A673 (cell line): Measurements from ENCODE around the gene CLMP. TPM values are rescaled to one million over a fixed set of nuclear protein-coding genes. Genes with fewer than 3 reads are reported as not detected.
A peak's percentile ranks its signal among the peaks of the same experiment; 100 is the strongest.

Source experiments
- BruUV-seq: library from RNA; stranded (reverse); fragments of 400-500 nt; replicated peaks from 2 replicates; lab custom pipeline; 2021; lab: Mats Ljungman, UMichigan
- CTCF ChIA-PET: fragments of 300-600 bp; sonication (Branson Sonifier 250); formaldehyde crosslinking; loops from one replicate; lab custom pipeline; 2022; ENCODE audit warnings: antibody characterized with exemption; lab: Charles Lee
- POLR2A ChIA-PET: fragments of 300-600 bp; sonication (Branson Sonifier 250); formaldehyde crosslinking; loops from one replicate; lab custom pipeline; 2022; ENCODE audit warnings: antibody characterized with exemption; ENCODE audit not compliant: low non-redundant PET; lab: Charles Lee
- DNase-seq: peaks from one replicate; pipeline ENCODE4 v3.0.0-alpha.2; 2015; ENCODE audit warnings: low spot score
- H3K27ac ChIP-seq: fragments of 200-600 bp; sonication (generic); 2 replicates; pipeline ENCODE4 v1.5.1; 2016; ENCODE audit warnings: mixed run types, low read depth, mild to moderate bottlenecking, mixed read lengths, antibody characterized with exemption, low read length; ENCODE audit not compliant: poor library complexity, severe bottlenecking
- H3K27me3 ChIP-seq: fragments of 200-600 bp; sonication (generic); replicated peaks from 2 replicates; pipeline ENCODE4 v1.6.1; 2017; ENCODE audit warnings: mixed run types, low read depth, mild to moderate bottlenecking, mixed read lengths, antibody characterized with exemption, low read length; ENCODE audit not compliant: insufficient read depth, poor library complexity
- H3K36me3 ChIP-seq: fragments of 200-600 bp; sonication (generic); 2 replicates; pipeline ENCODE4 v1.6.1; 2016; ENCODE audit warnings: mixed run types, mild to moderate bottlenecking, mixed read lengths, antibody characterized with exemption, low read length; ENCODE audit not compliant: insufficient read depth, poor library complexity, severe bottlenecking
- H3K4me1 ChIP-seq: fragments of 200-600 bp; sonication (generic); 2 replicates; pipeline ENCODE4 v1.6.1; 2017; ENCODE audit warnings: mixed run types, mild to moderate bottlenecking, mixed read lengths, antibody characterized with exemption, low read length; ENCODE audit not compliant: insufficient read depth, poor library complexity, severe bottlenecking
- H3K4me3 ChIP-seq: fragments of 200-600 bp; sonication (generic); 2 replicates; pipeline ENCODE4 v1.5.1; 2016; ENCODE audit warnings: low read depth, mixed run types, mild to moderate bottlenecking, mixed read lengths, low read length; ENCODE audit not compliant: poor library complexity, severe bottlenecking
- H3K9me3 ChIP-seq: fragments of 200-600 bp; sonication (generic); 2 replicates; pipeline ENCODE4 v1.6.1; 2016; ENCODE audit warnings: mixed run types, low read depth, mild to moderate bottlenecking, mixed read lengths, antibody characterized with exemption, low read length; ENCODE audit not compliant: poor library complexity, severe bottlenecking
- EZH2 ChIP-seq: fragments of 200-600 bp; sonication (generic); IDR thresholded peaks from 2 replicates; pipeline ENCODE4 v1.6.1; 2017; ENCODE audit warnings: borderline replicate concordance, low read depth, mild to moderate bottlenecking, mixed read lengths, antibody characterized with exemption, low read length; ENCODE audit not compliant: poor library complexity, severe bottlenecking
- intact Hi-C: fragments of 100-400 bp; cut with micrococcal nuclease; formaldehyde crosslinking; loops from one replicate; pipeline ENCODE4 v1.10.0; 2022; ENCODE audit not compliant: unreplicated experiment
- total RNA-seq: library from RNA; stranded (reverse); gene quantifications from 2 replicates; pipeline ENCODE4 v1.2.3, GENCODE V29; 2021
- TF ChIP-seq, protein P1 (sequence below): fragments of 300-800, 200-600 bp; sonication (generic); conservative IDR thresholded peaks from 2 replicates; pipeline ENCODE4 v1.5.1; 2017; ENCODE audit warnings: low read depth, mild to moderate bottlenecking, antibody characterized with exemption, low read length, moderate library complexity, mixed read lengths

The CLMP gene
- total RNA-seq, 1 experiment from 2014 or later: 62.6 TPM

DNA sequence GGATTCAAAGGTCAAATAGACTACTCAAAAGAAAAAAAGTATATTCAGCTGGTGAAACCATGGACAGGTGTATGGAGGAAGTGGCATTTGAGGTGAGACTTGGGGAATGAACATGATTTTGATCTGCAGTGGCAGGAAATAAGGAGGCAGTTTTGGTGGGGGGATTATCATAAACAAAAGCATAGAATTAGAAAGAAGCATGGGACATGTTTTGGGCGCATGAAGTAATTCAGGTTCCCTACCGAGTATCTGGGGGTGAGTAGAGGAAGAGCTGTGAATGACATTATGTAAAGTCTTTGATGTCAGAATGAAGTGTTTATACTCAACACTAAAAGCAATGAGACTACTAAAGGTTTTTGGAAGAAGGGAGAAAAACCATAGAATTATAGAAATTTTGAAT, 3.1 kb downstream of the CLMP start:
- H3K27me3 ChIP-seq: no peaks in the 10 kb centered on the region
- no peak for DNase-seq
- ChIA-PET CTCF (no interaction called here), POLR2A (no interaction called here)
- H3K4me3 ChIP-seq: no peak overlapping the region
- no peak overlapping the region for H3K27ac ChIP-seq
- peaks cover 3% of the 10 kb centered on the region for H3K36me3 ChIP-seq
- H3K4me1 ChIP-seq: peaks cover 50% of the 10 kb centered on the region
- no TSS peak for BruUV-seq
- intact Hi-C loops: no loop called here
- H3K9me3 ChIP-seq: no peaks in the 10 kb centered on the region
- TF ChIP-seq EZH2: no peak
- TF ChIP-seq, protein P1, sequence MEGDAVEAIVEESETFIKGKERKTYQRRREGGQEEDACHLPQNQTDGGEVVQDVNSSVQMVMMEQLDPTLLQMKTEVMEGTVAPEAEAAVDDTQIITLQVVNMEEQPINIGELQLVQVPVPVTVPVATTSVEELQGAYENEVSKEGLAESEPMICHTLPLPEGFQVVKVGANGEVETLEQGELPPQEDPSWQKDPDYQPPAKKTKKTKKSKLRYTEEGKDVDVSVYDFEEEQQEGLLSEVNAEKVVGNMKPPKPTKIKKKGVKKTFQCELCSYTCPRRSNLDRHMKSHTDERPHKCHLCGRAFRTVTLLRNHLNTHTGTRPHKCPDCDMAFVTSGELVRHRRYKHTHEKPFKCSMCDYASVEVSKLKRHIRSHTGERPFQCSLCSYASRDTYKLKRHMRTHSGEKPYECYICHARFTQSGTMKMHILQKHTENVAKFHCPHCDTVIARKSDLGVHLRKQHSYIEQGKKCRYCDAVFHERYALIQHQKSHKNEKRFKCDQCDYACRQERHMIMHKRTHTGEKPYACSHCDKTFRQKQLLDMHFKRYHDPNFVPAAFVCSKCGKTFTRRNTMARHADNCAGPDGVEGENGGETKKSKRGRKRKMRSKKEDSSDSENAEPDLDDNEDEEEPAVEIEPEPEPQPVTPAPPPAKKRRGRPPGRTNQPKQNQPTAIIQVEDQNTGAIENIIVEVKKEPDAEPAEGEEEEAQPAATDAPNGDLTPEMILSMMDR: no peak

DNA sequence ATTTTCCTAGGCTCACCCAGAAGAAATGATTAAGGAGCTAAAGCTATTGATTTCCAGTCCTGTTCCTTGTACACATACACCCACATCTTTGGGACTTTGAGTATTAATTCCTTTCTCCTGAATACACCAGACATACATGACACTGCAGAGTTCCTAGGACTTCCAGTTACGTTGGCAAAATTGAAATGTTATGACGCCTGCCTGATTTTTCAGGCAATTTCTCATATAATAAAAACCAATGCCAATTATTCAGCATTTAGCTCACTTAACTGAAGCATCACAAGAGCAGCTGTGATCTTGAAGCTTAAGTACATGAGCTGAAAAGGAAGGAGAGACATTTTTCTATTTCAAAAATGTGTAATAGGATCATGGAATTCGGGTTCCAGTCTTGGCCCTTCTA, 4.5 kb downstream of the CLMP start:
- Histone ChIP-seq H3K9me3 (no peaks in the 10 kb centered on the region), H3K4me1 (peaks cover 45% of the 10 kb centered on the region), H3K4me3 (no peak overlapping the region), H3K36me3 (peaks cover 3% of the 10 kb centered on the region), H3K27me3 (no peaks in the 10 kb centered on the region), H3K27ac (peak overlapping the region; percentile 4)
- CTCF ChIA-PET: interaction anchor here (1.0 kb wide), 1 partner anchor 71 kb away, joined by 3 read pairs; no protein-coding TSS in a partner anchor
- POLR2A ChIA-PET: no interaction called here
- no peak for TF ChIP-seq EZH2
- TF ChIP-seq, protein P1: no peak
- no peak for DNase-seq
- intact Hi-C loops: no loop called here
- BruUV-seq: no TSS peak

DNA sequence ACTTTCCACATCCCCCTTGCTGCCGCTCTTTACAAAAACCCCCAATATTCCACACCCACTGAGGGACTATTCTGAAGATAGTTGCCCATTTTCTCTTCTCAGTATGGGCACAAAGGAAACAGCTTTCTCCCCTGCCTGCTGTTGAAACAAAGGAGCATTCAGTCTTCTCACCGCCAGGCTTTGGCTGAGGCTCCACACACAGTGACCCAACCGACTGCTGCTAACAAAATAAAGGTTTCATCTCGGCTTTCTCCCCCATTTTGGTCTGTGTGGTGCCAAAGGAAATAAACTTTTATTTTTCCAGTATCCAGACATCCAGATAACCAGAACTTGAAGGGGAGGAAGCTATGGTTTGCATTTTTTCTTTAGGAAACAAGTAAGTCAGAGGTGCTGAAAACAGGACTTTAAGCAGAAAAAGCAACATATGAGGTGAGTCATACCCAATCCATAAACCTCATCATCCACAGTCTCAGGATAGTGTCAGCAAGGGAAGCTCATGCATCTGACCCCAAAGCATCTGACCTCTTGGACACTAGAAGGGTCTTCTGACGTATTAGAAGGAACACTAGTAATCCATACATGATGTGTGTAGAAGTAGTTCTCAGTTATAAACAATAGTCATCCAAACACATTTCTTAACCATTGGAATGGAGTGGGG, 6.4 kb downstream of the CLMP start:
- BruUV-seq: TSS peak; percentile 75
- intact Hi-C loops: no loop called here
- Histone ChIP-seq H3K4me1 (peaks cover 40% of the 10 kb centered on the region), H3K36me3 (peaks cover 3% of the 10 kb centered on the region), H3K27me3 (no peaks in the 10 kb centered on the region), H3K9me3 (no peaks in the 10 kb centered on the region), H3K4me3 (peak overlapping the region; percentile 16), H3K27ac (peak overlapping the region; percentile 48)
- DNase-seq: peak; percentile 73
- CTCF ChIA-PET: interaction anchor here (0.8 to 1.8 kb wide), 2 partner anchors 46 to 58 kb away, joined by 4 read pairs; no protein-coding TSS in a partner anchor
- POLR2A ChIA-PET: interaction anchor here (0.6 kb wide), 1 partner anchor 70 kb away, joined by 3 read pairs; no protein-coding TSS in a partner anchor
- TF ChIP-seq, protein P1: no peak
- TF ChIP-seq EZH2: no peak
